ENCODE measurements around the gene STK11. TPM values are rescaled to one million over a fixed set of nuclear protein-coding genes. Genes with fewer than 3 reads are reported as not detected.

Gene STK11
- total RNA-seq, 3 donors from 2014 or later, result 64.4 to 72.0 (median 69.8) TPM

GRCh38 chr19:1164684-1165531, 40.7 kb upstream of the STK11 start:
- peaks cover 12% of the 10 kb centered on the region for H3K4me1 Mint-ChIP-seq (ENCODE audit: low read depth)
- H3K36me3 Mint-ChIP-seq (ENCODE audit: insufficient read depth), result peaks cover 2% of the 10 kb centered on the region
- H3K4me3 Mint-ChIP-seq, result no peak overlapping the region
- H3K9me3 Mint-ChIP-seq, result no peaks in the 10 kb centered on the region
- DNase-seq, result no peak
- H3K27me3 Mint-ChIP-seq (ENCODE audit: low read depth), result no peaks in the 10 kb centered on the region
- no peak for ATAC-seq

DNA sequence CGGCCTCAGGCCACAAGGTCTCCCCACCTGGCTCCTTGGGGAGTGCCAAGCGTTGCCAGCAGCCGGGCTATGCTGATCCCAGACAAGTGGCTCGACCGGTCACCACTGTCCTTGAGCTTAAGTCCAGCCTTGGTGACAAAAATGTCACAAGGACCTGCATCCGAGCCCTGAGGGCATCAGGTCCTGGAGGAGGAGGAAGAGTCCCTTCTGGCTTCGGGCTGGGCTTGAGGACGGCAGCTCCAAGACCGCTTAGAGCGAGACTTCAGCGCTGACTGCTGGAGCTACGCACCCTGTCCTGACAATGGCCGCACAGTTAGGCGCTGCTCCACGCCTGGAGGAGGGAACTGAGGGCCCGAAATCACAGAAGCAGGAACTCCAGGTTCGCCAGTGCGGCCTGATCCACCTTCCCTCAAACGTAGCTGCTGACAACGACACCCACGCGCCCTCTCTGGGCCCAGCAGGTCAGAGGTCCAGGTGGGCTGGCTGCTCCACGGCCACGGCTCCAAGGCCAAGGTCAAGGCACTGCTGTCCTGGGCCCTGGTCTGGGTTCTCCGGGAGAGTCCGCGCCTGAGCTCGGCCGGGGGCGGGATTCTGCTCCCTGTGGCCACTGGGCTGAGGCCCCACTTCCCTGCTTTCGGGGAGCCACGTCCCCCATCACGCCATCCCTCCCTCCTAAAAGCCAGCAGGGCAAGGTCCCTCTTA, 38.6 kb upstream of the STK11 start:
- Mint-ChIP-seq H3K9me3 (no peaks in the 10 kb centered on the region), H3K36me3 (ENCODE audit: insufficient read depth) (peaks cover 9% of the 10 kb centered on the region), H3K4me1 (ENCODE audit: low read depth) (peaks cover 28% of the 10 kb centered on the region), H3K4me3 (no peak overlapping the region), H3K27me3 (ENCODE audit: low read depth) (no peaks in the 10 kb centered on the region)
- DNase-seq (no peak), ATAC-seq (no peak)

DNA sequence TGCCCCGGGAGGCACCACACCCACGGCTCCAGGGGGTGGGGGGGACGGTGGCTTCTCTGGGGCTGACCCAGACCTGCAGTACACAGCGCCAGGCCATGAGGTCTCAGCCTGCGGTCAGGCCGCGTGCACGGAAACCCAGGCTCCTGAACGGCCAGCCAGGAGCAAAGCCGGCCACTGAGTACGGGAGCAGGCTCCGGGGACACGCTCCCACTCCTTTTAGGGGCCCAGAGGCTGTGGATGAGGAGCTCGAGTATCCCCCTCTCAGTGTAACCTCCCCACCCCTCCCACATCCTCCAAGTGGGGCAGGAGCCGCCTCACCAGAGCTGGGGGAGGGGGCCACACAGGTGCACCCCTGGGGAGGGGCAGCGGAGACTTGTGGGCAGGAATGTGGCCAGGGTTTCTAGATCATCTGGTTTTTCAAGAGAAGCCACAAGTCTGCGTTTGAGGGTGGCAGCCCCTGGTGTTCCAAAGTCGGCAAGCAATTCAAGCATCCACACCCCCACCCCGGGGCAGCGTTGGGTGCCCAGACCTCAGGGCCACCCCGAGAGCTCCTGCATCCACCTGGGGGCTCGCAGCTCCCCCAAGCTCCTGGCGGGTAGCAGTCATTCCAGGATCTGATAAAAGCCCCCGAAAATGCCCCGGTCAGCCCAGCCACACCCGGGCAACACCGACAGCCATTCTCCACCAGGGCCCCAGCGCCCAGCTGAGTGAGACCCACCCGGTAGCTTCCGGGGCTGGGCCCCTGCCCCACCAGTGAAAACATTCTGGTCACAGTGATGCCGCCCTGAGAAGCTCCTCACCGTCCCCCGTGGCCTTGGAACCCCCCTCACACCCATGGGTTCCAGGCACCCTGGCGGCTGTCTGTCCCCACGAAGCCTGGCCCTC, 37.6 kb upstream of the STK11 start:
- Mint-ChIP-seq H3K4me1 (ENCODE audit: low read depth) (peaks cover 29% of the 10 kb centered on the region), H3K4me3 (no peak overlapping the region), H3K36me3 (ENCODE audit: insufficient read depth) (peaks cover 9% of the 10 kb centered on the region), H3K9me3 (no peaks in the 10 kb centered on the region), H3K27me3 (ENCODE audit: low read depth) (no peaks in the 10 kb centered on the region)
- DNase-seq (no peak), ATAC-seq (no peak)

- Mint-ChIP-seq H3K9me3 (no peaks in the 10 kb centered on the region), H3K27me3 (ENCODE audit: low read depth) (no peaks in the 10 kb centered on the region), H3K4me1 (ENCODE audit: low read depth) (peaks cover 30% of the 10 kb centered on the region), H3K36me3 (ENCODE audit: insufficient read depth) (peaks cover 9% of the 10 kb centered on the region), H3K4me3 (no peak overlapping the region)
- ATAC-seq (no peak), DNase-seq (no peak)
Observed at GRCh38 chr19:1168572-1169410, 36.8 kb upstream of the STK11 start.

DNA sequence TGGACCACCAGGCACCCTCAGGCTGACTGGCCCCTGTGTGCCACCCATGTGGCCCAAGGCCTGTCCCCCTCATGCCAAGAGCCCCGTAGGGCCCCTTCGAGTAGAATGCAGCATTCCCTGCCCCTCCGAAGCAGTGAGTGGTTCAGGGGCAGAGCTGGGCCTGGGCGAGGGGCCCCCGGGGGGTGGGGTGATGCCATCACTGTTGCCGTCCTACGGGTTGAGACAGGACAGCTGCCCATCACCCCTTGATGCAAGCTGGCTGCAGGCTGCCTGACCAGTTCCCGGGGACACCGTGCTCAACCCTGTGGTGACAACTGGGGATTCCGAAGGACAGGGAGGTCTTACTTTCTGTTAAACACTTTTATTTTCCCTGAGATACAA, 36.2 kb upstream of the STK11 start:
- peaks cover 31% of the 10 kb centered on the region for H3K4me1 Mint-ChIP-seq (ENCODE audit: low read depth)
- ATAC-seq (no peak), DNase-seq (no peak)
- no peaks in the 10 kb centered on the region for H3K9me3 Mint-ChIP-seq
- no peak overlapping the region for H3K4me3 Mint-ChIP-seq
- peaks cover 9% of the 10 kb centered on the region for H3K36me3 Mint-ChIP-seq (ENCODE audit: insufficient read depth)
- H3K27me3 Mint-ChIP-seq (ENCODE audit: low read depth), result no peaks in the 10 kb centered on the region

DNA sequence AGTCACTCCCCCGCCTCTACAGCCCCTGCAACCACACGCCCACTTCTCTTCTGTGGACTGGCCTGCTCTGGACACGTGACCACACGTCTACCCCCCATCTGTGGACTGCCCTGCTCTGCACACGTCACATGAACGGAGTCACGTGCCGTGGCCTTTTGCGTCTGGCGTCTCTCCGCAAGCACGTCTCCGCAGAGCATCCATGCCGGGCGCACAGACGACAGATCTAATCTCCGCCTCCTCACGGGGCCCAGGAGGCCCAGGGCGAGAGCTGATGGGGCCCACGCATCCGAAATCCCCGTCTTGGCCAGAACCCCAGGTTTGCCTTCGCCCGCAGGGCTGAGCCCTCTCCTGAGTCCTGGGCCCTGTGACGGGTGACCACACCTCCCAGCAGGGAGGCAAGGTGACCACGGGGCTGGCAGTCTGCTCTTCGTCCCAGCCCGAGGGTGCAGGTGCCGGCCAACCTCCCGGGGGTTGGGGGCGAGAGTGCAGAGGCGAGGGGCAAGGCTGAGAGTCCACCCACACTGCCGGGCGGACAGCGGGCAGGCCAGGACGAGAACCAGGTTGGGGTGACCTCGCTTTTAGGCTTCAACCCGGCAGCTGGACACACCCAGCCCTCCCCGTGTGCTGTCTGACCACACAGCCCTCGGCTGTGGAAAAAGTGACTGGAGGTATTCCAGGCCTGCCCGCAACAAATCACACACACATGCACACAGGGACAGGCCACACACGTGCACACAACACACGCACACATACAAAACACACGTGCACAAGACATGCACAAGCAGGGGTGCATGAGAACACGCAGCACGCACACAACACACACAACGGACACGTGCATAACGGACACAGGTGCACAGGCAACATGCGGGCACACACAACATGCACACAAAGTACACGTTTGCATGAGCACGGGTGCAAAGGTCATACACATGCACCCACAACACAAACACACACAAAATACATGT, 35.4 kb upstream of the STK11 start:
- ATAC-seq (no peak), DNase-seq (no peak)
- no peaks in the 10 kb centered on the region for H3K27me3 Mint-ChIP-seq (ENCODE audit: low read depth)
- peaks cover 34% of the 10 kb centered on the region for H3K4me1 Mint-ChIP-seq (ENCODE audit: low read depth)
- peaks cover 9% of the 10 kb centered on the region for H3K36me3 Mint-ChIP-seq (ENCODE audit: insufficient read depth)
- no peaks in the 10 kb centered on the region for H3K9me3 Mint-ChIP-seq
- peak overlapping the region; percentile 24 for H3K4me3 Mint-ChIP-seq

GRCh38 chr19:1170938-1171754, 34.4 kb upstream of the STK11 start:
- no peaks in the 10 kb centered on the region for H3K27me3 Mint-ChIP-seq (ENCODE audit: low read depth)
- peaks cover 37% of the 10 kb centered on the region for H3K4me1 Mint-ChIP-seq (ENCODE audit: low read depth)
- H3K4me3 Mint-ChIP-seq, result peak overlapping the region; percentile 24

DNA sequence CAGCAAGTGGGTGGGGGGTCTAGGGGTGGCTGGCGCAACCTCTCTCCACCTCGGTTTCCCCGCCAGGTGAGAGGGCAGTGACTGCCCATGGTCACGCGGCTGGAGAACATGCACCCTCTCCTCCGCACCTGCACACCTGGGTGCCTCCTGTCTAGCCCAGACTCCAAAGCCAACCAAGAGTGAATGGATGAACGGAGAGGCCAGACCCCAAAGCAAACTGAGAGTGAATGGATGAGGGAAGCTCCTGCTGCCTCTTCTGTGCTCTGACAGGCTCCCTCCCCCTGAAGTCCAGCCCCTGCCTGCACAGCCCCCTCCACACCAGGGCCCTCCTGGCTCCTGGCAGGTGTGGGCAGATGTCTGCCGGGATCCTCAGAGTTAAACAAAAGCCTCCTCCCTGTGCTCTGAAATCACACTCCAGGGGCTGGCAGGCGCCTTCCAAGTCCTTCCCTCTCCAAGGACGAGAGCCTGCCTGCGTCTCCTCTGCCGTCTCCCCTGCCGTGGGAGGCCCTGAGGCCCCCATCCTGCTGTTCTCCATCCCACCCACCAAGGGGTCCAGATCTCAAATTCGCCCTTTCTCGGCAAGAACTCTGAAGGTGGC, 33.7 kb upstream of the STK11 start:
- peak overlapping the region; percentile 88 for H3K4me3 Mint-ChIP-seq
- H3K9me3 Mint-ChIP-seq, result no peaks in the 10 kb centered on the region
- H3K27me3 Mint-ChIP-seq (ENCODE audit: low read depth), result no peaks in the 10 kb centered on the region

More at GRCh38 chr19:1170938-1171754, 34.4 kb upstream of the STK11 start:
- Mint-ChIP-seq H3K9me3 (no peaks in the 10 kb centered on the region), H3K36me3 (ENCODE audit: insufficient read depth) (peaks cover 9% of the 10 kb centered on the region)
- ATAC-seq, result no peak
- DNase-seq, result no peak

GRCh38 chr19:1172353-1173158, 33.0 kb upstream of the STK11 start:
- no peak for ATAC-seq
- Mint-ChIP-seq H3K9me3 (no peaks in the 10 kb centered on the region), H3K4me3 (peak overlapping the region; percentile 88)

More for the DNA sequence above, 33.7 kb upstream of the STK11 start:
- ATAC-seq (no peak), DNase-seq (no peak)
- peaks cover 9% of the 10 kb centered on the region for H3K36me3 Mint-ChIP-seq (ENCODE audit: insufficient read depth)
- H3K4me1 Mint-ChIP-seq (ENCODE audit: low read depth), result peaks cover 37% of the 10 kb centered on the region

GRCh38 chr19:1173159-1173844, 32.3 kb upstream of the STK11 start:
- Mint-ChIP-seq H3K36me3 (ENCODE audit: insufficient read depth) (peaks cover 9% of the 10 kb centered on the region), H3K4me1 (ENCODE audit: low read depth) (peaks cover 37% of the 10 kb centered on the region), H3K27me3 (ENCODE audit: low read depth) (no peaks in the 10 kb centered on the region), H3K9me3 (no peaks in the 10 kb centered on the region), H3K4me3 (peak overlapping the region; percentile 88)
- DNase-seq (no peak), ATAC-seq (peak; percentile 17 to 19)

More at GRCh38 chr19:1172353-1173158, 33.0 kb upstream of the STK11 start:
- H3K27me3 Mint-ChIP-seq (ENCODE audit: low read depth), result no peaks in the 10 kb centered on the region
- peaks cover 9% of the 10 kb centered on the region for H3K36me3 Mint-ChIP-seq (ENCODE audit: insufficient read depth)
- H3K4me1 Mint-ChIP-seq (ENCODE audit: low read depth), result peaks cover 37% of the 10 kb centered on the region
- no peak for DNase-seq
